Ramos (cell line): ENCODE measurements around the gene ZSWIM1.

Experiments used
- in situ Hi-C: fragments of 300-500 bp; cut with MboI; formaldehyde crosslinking; loops from one replicate; pipeline ENCODE4 v1.14.3; 2022; ENCODE audit warnings: low sequenced_read_pairs; ENCODE audit not compliant: unreplicated experiment

Gene ZSWIM1

DNA sequence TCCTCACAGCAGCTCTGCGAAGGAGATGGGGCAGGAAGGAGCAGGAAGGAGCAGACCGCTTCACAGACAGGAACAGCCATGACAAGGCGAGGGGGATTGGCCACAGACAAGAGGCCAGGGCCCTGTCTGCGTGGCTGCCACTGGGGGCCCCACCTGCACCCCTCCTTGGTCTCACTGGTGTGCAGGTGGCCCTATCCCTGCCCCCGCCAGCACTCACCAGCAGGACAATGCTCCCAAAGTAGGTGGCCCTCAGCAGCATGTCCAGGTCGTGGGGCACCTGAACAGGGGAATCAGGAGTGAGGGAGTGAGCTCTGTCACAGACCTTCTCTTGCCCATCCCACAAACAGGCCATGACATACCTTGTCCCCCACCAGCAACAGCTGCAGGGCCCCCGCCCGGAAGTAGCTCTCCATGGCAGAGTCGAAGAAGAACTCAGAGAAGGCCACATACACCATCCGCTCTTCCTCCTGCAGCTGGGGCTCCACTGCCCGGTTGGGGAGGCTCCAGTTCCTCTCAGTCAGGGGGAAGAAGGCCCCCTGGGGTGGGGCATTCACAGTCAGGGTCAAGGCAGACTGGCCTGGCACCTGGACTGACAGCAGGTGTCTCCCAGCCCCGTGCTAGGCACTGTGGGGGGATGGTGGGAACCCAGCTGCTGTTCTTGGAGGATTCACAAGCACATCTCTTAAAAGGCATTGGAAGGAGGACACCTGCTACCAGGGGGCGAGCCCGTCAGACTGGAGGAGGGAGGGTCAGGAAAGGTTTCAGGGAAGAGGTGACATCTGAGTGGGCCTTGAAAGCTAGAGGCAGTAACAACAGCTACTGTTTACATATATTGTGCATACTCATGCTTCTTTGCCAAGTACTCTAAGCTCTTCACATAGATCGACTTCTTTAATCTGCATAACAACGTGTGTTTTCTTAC is 23.8 kb downstream of the ZSWIM1 start:
- in situ Hi-C loops, result no loop called here

DNA sequence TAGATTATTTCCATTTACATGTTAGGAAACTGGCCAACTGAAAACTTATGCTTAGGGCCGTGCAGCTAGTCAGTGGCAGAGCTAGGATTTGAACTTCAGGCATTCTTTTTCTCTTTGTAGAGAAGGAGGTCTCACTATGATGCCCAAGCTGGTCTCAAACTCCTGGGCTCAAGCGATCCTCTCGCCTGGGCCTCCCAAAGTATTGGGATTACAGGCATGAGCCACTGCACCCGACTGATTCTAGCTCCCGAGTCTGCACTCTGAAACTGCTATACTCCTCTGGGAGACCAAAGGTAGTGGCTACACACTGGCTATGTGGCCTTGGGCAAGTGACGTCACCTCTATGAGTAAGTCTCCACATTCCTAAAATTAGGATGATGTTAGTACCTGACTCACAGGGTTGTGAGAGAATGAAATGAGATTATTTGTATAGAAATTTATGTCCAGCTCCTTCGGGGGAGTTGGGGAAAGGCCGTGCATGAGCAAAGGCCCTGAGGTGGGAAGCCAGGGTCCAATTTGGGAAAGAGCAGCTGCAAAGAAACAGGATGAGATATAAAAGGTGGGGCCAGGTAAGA is 24.6 kb downstream of the ZSWIM1 start:
- in situ Hi-C loops, result no loop called here

DNA sequence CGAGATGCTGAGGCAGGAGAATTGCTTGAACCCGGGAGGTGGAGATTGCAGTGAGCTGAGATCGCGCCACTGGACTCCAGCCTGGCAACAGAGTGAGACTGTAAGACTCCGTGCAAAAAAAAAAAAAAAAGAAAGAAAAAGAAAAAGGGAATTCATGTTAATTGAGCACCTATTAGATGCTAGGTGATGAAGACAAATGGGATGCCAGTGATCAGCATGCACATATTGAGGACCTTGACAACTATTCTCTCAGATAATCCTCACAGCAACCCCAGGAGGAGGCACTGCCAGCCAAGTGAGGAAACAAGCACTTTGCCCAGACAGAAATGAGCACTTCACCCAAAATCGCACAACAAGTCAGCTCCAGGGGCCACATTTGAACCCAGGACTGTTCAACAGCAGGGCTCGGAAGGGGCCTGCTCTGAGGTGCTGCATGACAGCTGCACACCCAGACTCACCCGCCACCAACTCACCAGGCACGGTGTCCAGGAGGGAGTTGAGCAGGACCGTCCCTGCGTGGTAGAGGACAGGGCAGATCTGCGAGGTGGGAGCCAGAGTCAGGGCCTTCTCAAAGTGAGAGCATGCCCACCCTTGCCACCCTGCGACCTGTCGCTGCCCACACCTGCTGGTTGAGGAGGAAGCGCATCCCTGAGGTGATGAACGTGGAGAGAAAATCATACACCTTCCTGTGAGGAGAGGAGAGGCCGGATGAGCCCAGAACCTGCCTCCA is 26.4 kb downstream of the ZSWIM1 start:
- in situ Hi-C loops, result no loop called here

DNA sequence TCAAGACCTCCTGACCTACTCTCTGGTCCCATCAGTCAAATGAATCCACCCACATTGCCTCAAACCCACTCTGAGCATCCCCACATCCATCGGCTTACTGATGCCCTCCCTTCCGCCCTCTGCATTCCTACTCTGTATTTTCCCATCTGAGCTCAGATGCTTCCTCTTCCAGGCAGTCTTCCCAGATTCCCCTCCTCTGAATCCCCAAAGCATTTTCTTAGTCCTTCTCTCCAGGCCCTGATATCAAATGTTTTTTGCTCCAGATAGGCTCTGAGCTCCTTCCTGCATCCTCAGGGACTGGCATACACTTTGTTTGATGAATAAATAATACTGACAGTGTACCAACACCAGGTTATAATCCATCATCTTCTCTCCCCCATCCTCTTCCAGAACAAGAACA is 27.1 kb downstream of the ZSWIM1 start:
- in situ Hi-C loops, result no loop called here

DNA sequence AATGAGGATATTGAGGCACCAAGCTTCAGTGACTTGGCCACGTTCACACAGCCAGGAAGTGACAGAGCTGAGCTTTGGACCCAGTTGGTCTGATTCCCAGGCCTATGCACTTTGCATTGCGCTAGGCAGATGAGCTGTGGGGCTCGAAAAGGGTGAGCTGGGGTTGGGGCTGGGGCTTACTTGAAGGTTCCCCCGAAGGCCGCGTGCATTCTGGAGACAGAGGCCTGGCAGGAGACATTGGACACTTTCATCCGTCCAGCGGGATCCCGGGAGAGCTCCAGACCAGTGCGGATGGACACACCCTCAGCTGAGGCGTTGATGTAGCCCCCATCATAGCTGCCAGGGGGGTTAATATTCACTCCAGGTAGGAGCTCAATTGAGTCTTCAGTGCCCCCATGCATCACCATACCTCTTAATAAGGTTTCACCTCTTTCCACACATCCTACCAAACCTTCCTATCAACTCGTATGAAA is 28.3 kb downstream of the ZSWIM1 start:
- in situ Hi-C loops, result no loop called here

DNA sequence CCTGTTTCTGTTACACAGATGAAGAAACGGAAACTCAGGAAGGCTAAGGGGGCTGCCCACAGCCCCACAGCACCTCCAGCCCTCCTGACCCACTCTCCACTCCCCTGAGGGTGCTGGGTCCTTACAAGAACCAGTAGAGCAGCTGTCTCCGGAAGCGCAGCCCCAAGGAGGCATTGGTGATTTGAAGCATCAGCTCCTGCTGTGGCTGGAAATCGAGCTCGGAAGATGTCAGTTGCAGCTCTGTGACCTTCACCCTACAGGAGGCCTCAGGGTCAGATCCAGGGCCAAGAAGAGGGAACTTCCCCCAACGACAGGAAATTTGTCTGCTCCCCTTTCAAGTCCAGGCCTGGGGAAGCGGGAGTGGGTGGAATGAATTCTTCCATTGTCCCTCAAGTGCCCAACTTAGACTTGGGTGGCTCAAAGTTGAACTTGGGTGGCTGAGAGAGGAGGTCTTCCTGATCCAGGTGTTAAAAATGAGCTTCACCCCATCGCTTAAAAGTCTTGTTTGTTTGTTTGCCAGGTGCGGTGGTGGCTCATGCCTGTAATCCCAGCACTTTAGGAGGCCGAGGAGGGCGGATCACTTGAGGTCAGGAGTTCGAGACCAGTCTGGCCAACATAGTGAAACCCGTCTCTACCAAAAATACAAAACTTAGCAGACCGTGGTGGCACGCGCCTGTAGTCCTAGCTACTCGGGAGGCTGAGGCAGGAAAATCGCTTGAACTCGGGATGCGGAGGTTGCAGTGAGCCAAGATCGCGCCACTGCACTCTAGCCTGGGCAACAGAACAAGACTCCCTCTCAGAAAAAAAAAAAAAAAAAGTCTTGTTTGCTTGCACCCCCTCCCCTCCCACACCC is 29.0 kb downstream of the ZSWIM1 start:
- in situ Hi-C loops, result no loop called here

DNA sequence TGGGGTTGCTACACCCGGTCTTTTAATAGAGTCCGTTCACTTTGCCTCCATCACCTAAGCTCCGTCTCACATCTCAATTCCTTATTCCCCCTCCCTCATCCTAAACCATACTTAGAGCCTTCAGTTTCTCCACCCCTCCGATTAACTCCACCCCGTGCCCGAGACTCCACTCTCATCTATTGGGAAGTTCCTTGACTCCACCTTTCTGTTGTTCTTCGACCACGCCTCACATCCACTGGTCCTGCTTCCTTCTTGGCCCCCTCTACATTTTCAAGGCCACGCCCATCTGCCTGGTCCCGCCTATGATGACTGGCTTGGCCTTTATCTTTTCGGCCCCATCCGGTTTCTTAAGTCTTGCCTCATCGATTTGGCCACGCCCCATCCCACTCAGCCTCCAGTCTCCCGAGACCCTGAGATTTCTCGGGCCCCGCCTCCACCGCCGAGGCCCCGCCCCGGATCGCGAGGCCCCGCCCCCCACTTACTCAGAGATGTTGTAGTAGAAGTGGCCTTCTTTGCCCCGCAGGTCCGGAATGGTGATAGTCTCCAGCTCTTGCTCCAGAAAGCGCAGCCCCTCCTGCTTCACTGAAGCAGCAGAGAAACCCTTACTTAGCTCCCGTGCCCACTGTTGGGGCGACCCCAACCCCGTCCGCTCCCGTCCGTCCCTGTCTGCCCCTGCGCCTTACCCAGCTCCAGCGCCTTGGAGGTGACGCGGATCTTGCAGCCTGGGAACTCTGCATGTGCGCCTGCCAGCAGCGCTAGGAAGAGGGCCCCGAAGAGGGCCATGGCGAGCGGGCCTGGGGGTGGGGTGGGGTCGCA is 29.9 kb downstream of the ZSWIM1 start:
- in situ Hi-C loops, result no loop called here

DNA sequence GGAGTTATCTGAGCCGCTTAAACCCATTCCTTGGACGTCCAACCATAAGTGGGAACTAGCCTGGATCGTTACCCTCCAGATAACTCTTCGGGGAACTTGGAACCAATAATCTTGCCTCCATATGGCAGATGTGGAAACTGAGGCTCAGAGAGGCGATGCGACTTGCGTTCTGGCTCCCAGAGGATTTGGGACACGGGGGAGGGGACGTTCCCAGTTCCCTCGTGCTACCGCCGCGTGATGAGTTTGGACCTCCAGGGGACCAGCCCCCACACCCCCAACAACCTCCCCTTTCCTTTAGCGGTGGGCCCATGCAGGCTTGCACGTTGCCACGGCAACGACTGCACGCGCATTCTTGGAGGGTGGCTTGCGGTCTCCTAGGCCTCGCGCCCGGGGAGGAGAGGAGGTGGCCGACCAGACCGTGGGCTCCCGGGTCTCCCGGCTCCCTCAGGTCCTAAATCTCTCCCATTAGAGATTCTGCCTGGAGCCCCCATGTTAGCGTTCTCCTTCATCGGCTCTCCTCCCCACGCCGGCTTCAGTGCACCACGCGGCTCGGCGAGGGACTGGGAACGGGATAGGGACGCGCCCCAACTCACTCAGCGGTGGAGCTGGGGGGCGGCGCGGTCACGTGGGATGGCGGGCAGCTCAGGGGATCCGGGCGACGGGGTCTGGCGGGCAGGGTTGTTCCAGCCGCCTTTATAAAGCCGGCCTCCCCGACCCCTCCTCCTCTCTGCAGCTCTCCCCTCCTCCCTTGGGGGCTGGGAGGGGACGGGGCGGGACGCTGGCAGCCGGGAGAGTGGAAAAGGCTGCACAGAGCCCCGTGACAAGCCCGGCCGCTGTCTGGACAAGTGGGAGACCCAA is 30.7 kb downstream of the ZSWIM1 start, which contains the start of gene PLTP:
TSS of gene PLTP (minus strand) at position 670 of the 858 bp plus-strand sequence. CDS start 703 bp downstream, outside the sequence.
- in situ Hi-C loops, result no loop called here

DNA sequence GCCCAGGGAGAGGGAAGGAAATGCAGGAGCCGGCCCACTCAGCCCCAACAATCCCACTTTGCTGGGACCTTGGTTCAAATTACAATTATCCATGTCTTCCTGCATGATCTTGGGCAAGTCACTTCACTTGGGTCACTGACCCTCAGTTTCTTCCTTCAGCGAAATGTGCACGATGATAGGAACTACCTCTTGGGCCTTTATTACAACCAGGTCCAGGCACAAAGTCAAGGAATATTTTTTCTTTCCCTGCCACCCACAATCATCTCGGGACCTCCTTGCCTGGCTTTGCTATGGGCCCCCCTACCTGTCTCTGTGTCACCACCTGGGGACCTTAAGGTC is 31.3 kb downstream of the ZSWIM1 start:
- in situ Hi-C loops, result no loop called here

DNA sequence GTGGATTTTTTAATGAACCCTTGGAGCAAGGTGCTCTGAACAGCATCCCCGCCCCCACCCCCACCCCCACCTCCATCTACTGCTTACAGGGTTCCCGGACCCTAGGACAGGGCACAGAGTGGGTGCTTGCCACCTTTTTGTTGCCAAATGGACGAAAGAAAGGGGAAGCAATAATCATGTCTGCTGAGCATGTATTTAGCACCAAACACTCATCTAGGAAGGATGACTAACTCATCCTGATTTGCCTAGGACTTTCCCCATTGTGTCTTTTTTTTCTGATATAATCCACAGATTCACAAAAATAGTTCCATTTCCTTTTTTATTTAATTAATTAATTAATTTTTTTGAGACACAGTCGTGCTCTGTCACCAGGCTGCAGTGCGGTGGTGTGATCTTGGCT is 32.1 kb downstream of the ZSWIM1 start:
- in situ Hi-C loops, result no loop called here

DNA sequence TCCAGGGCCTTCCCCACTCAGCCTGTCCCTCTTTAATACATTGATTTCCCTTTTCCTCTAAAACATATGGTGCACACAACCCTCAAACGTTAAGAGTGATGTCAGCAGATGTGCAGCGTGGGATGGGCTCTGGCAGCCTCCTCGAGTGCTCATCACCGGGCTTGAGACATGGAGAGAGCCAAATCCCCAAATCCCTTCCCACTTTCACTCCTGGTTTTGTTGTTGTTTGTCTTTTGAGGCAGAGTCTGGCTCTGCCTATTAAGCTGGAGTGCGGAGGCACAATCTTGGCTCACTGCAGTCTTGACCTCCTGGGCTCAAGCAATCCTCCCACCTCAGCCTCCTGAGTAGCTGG is 36.7 kb downstream of the ZSWIM1 start:
- in situ Hi-C loops, result no loop called here

DNA sequence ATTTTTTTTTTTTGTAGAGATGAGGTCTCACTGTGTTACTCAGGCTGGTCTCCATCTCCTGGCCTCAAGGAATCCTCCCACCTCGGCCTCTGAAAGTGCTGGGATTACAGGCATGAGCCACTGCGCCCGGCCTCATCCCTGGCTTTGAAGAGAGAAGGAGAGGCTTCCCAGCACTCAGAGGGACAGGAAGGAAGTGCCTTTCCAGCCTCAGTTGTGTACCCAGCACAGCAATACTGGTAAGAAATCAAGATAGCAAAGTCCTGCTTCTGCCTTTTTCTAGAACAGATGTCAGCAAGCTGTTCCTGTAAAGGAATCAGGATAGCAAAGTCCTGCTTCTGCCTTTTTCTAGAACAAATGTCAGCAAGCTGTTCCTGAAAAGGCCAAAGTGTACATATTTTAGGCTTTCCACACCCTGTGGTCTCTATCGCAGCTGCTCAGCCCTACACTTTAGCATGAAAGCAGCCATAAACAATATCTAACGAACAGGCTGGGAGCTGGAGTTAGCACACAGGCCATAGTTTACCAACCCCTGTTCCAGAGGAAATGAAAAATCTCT is 37.2 kb downstream of the ZSWIM1 start:
- in situ Hi-C loops, result no loop called here

DNA sequence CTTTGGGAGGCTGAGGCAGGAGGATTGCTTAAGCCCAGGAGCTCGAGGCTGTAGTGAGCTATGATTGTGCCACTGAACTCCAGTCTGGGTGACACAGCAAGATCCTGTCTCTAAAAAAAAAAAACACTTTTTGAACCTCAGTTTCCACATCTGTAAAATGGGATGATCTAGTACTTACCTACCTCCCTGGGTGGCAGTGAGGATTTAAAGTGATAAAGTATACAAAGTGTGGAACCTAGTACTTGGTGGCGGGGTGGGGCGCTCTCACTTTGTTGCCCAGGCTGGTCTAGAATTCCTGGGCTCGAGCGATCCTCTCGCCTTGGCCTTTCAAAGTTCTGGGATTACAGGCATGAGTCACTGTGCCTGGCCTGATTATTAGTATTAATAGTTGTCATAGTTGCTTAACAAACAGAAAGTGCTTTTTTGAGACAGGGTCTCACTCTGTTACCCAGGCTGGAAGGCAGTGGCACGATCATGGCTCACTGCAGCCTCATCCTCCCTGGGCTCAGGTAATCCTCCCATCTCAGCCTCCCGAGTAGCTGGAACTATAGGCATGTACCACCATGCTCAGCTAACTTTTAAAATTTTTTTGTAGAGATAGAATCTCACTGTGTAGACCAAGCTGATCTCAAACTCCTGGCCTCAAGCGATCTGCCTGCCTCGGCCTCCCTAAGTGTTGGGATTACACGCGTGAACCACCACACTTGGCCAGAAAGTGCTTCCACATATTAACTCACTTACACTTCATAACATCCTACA is 37.9 kb downstream of the ZSWIM1 start:
- in situ Hi-C loops, result no loop called here

DNA sequence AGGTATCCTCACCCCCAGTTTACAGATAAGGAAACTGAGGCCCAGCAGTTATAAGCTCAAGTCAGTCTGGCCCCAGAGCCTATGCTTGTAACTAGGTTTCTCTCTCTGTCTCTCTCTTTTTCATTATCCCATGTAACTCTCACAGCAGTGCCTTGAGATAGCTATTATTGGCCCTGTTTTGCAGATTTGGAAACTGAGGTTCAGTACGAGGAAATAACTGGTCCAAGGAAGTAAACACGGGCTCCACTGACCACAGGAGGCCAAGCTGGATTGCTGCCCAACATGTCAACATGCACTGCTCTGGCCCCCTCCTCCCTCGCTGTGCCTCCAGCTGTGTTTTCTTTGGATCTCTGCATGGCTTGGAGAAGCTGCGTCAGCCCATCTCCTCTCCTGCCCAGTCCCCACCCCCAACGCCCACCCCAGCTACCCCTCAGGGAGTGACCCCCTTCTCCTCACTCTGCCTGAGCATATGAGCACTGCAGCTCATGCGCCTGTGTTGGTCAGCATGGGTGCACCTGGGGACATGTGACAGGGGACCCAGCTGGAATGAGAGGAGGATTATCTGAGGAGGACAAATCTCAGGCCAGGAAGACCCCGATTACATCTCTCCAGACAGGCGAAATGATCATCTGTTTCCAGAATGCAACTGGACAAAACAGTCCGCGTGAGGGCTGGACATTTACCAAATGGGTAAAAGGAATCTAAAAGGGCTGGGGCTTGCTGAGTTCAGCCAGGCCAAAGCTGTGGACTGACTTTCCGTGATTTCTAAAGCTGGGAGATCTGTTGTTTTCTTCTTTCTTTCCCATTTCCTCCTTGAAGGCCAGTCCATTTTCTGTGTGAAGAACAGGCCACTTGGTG is 38.7 kb downstream of the ZSWIM1 start:
- in situ Hi-C loops, result loop anchor here (10.0 kb wide), 1 partner anchor 55 kb away; no protein-coding TSS in a partner anchor

DNA sequence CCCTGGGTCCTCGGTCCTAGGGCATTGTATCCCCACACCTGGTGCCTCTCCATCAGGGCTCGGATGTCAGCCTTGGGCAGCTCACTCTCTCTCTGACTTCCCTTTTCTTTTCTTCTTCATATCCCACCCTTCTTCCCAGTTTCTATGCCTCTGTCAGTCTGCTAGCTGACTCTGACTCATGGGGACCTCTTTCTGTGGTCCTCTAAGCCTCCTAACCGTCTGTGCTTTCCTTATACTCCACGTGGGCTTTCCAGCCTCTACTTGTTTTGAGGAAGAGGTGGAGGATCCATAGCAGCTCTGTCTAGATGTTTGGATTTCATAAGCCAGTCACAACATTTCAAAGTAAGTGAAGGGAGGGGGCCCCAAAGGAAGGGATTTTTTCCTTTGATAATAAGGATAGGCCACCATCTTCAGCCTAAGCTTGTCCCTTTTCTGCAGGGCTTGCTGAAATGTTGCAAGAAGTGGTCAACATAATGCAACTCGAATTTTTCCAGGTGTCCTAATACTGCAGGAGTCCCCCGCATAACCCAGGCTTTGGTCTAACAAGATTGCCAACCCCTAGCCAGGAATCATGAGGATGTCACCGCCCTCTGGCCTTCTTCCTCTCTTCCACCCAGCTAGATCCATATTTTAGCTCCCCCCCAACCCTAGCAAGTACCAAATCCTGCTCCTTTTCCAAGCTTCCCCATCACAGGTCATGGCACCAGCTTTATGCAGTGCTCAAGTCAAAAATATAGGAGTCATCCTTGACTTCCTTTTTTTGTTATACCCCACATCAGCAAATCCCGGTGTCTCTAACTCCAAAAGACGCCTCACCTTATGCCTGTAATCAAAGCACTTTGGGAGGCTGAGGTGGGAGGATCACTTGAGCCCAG is 39.7 kb downstream of the ZSWIM1 start:
- in situ Hi-C loops, result loop anchor here (10.0 kb wide), 1 partner anchor 56 kb away; no protein-coding TSS in a partner anchor
